Activated T-cell treated with anti-CD3 and anti-CD28 coated beads, Interleukin-2, amount 50 U/mL, for 24 hours (primary cell): ENCODE results near the gene TMEM151A.
A peak's percentile ranks its signal among the peaks of the same experiment; 100 is the strongest.
"Not testable (repeated sequence)": the region's sequence is repeated elsewhere in the genome, so short reads cannot be mapped to it uniquely, and the experiment has no call there.

Source experiments
- DNase-seq: peaks from one replicate; pipeline ENCODE4 v3.0.0-alpha.2; 2020
- H3K27ac Mint-ChIP-seq: 2 replicates; pipeline ENCODE4 v1.8.0; 2020; ENCODE audit warnings: mild to moderate bottlenecking, mixed read lengths
- H3K27me3 Mint-ChIP-seq: 2 replicates; pipeline ENCODE4 v1.8.0; 2020; ENCODE audit warnings: mixed read lengths
- H3K36me3 Mint-ChIP-seq: 2 replicates; pipeline ENCODE4 v1.8.0; 2020; ENCODE audit warnings: low read depth, mixed read lengths
- H3K4me1 Mint-ChIP-seq: 2 replicates; pipeline ENCODE4 v1.8.0; 2020; ENCODE audit warnings: low read depth, mixed read lengths
- H3K4me3 Mint-ChIP-seq: 2 replicates; pipeline ENCODE4 v1.8.0; 2020; ENCODE audit warnings: mild to moderate bottlenecking, moderate library complexity, mixed read lengths
- H3K9me3 Mint-ChIP-seq: 2 replicates; pipeline ENCODE4 v1.8.0; 2020; ENCODE audit warnings: mixed read lengths

Gene TMEM151A

GRCh38 chr11:66275396-66275795, 16.3 kb upstream of the TMEM151A start:
- H3K9me3 Mint-ChIP-seq = no peaks in the 10 kb centered on the region
- H3K36me3 Mint-ChIP-seq = peaks cover 62% of the 10 kb centered on the region
- H3K4me1 Mint-ChIP-seq = peaks cover 27% of the 10 kb centered on the region
- no peak overlapping the region for H3K4me3 Mint-ChIP-seq
- no peak for DNase-seq
- no peaks in the 10 kb centered on the region for H3K27me3 Mint-ChIP-seq
- H3K27ac Mint-ChIP-seq = no peak overlapping the region

- H3K27ac Mint-ChIP-seq = no peak overlapping the region
- DNase-seq = no peak
- peaks cover 55% of the 10 kb centered on the region for H3K36me3 Mint-ChIP-seq
Observed at GRCh38 chr11:66275984-66276612, 15.6 kb upstream of the TMEM151A start.

GRCh38 chr11:66276619-66277018, 15.1 kb upstream of the TMEM151A start:
- not testable (repeated sequence) for H3K27ac Mint-ChIP-seq, DNase-seq, H3K9me3 Mint-ChIP-seq, H3K4me3 Mint-ChIP-seq, H3K27me3 Mint-ChIP-seq
- peaks cover 22% of the 10 kb centered on the region for H3K4me1 Mint-ChIP-seq
- peaks cover 54% of the 10 kb centered on the region for H3K36me3 Mint-ChIP-seq

More at GRCh38 chr11:66275984-66276612, 15.6 kb upstream of the TMEM151A start:
- no peaks in the 10 kb centered on the region for H3K27me3 Mint-ChIP-seq
- H3K9me3 Mint-ChIP-seq = no peaks in the 10 kb centered on the region
- H3K4me3 Mint-ChIP-seq = no peak overlapping the region
- peaks cover 22% of the 10 kb centered on the region for H3K4me1 Mint-ChIP-seq

- H3K27me3 Mint-ChIP-seq, H3K9me3 Mint-ChIP-seq, H3K4me3 Mint-ChIP-seq, DNase-seq: not testable (repeated sequence)
- peaks cover 49% of the 10 kb centered on the region for H3K36me3 Mint-ChIP-seq
- peaks cover 20% of the 10 kb centered on the region for H3K4me1 Mint-ChIP-seq
- peak overlapping the region; percentile 29 for H3K27ac Mint-ChIP-seq
Observed at GRCh38 chr11:66277064-66277463, 14.6 kb upstream of the TMEM151A start.

- no peaks in the 10 kb centered on the region for H3K9me3 Mint-ChIP-seq
- H3K4me1 Mint-ChIP-seq = peaks cover 20% of the 10 kb centered on the region
- H3K27me3 Mint-ChIP-seq = no peaks in the 10 kb centered on the region
- peak within 1 kb of the TSS; percentile 50 for H3K4me3 Mint-ChIP-seq
- H3K36me3 Mint-ChIP-seq = peaks cover 43% of the 10 kb centered on the region
- H3K27ac Mint-ChIP-seq = peak within 1 kb of the TSS; percentile 52
- DNase-seq = peak; percentile 70
Observed at GRCh38 chr11:66277471-66278362, 14.0 kb upstream of the TMEM151A start, which contains the start of gene CNIH2. TSS of gene CNIH2 (plus strand) at chr11:66278175. CDS start at chr11:66278457, 282 bp downstream.

GRCh38 chr11:66278363-66279091, 13.2 kb upstream of the TMEM151A start:
- H3K4me1 Mint-ChIP-seq = peaks cover 27% of the 10 kb centered on the region
- DNase-seq = no peak
- H3K27ac Mint-ChIP-seq = peak overlapping the region; percentile 52
- no peaks in the 10 kb centered on the region for H3K27me3 Mint-ChIP-seq
- H3K4me3 Mint-ChIP-seq = peak overlapping the region; percentile 50
- peaks cover 41% of the 10 kb centered on the region for H3K36me3 Mint-ChIP-seq
- H3K9me3 Mint-ChIP-seq = no peaks in the 10 kb centered on the region

GRCh38 chr11:66279092-66279734, 12.5 kb upstream of the TMEM151A start:
- H3K36me3 Mint-ChIP-seq = peaks cover 39% of the 10 kb centered on the region
- H3K4me1 Mint-ChIP-seq = peaks cover 27% of the 10 kb centered on the region
- no peaks in the 10 kb centered on the region for H3K9me3 Mint-ChIP-seq
- H3K4me3 Mint-ChIP-seq = peak overlapping the region; percentile 50
- DNase-seq = no peak
- no peaks in the 10 kb centered on the region for H3K27me3 Mint-ChIP-seq
- peak overlapping the region; percentile 52 for H3K27ac Mint-ChIP-seq

- Mint-ChIP-seq H3K4me3 (no peak overlapping the region), H3K4me1 (peaks cover 27% of the 10 kb centered on the region), H3K9me3 (no peaks in the 10 kb centered on the region), H3K27ac (no peak overlapping the region), H3K36me3 (peaks cover 39% of the 10 kb centered on the region), H3K27me3 (no peaks in the 10 kb centered on the region)
- DNase-seq = no peak
Observed at GRCh38 chr11:66280428-66280827, 11.3 kb upstream of the TMEM151A start.

- DNase-seq = no peak
- peaks cover 28% of the 10 kb centered on the region for H3K4me1 Mint-ChIP-seq
- H3K4me3 Mint-ChIP-seq = no peak overlapping the region
- H3K27ac Mint-ChIP-seq = no peak overlapping the region
- H3K9me3 Mint-ChIP-seq = no peaks in the 10 kb centered on the region
- H3K36me3 Mint-ChIP-seq = peaks cover 37% of the 10 kb centered on the region
- no peaks in the 10 kb centered on the region for H3K27me3 Mint-ChIP-seq
Observed at GRCh38 chr11:66281001-66281400, 10.7 kb upstream of the TMEM151A start.

GRCh38 chr11:66281776-66282467, 9.8 kb upstream of the TMEM151A start:
- Mint-ChIP-seq H3K4me1 (peaks cover 34% of the 10 kb centered on the region), H3K27ac (no peak overlapping the region), H3K36me3 (peaks cover 35% of the 10 kb centered on the region), H3K4me3 (no peak overlapping the region), H3K27me3 (no peaks in the 10 kb centered on the region), H3K9me3 (no peaks in the 10 kb centered on the region)
- DNase-seq = no peak

GRCh38 chr11:66282468-66283455, 8.9 kb upstream of the TMEM151A start:
- no peaks in the 10 kb centered on the region for H3K27me3 Mint-ChIP-seq
- DNase-seq = peak; percentile 98
- H3K36me3 Mint-ChIP-seq = peaks cover 35% of the 10 kb centered on the region
- H3K4me3 Mint-ChIP-seq = peak overlapping the region; percentile 18
- peak overlapping the region; percentile 86 for H3K27ac Mint-ChIP-seq
- H3K4me1 Mint-ChIP-seq = peaks cover 38% of the 10 kb centered on the region
- no peaks in the 10 kb centered on the region for H3K9me3 Mint-ChIP-seq

GRCh38 chr11:66283461-66284105, 8.1 kb upstream of the TMEM151A start:
- Mint-ChIP-seq H3K9me3 (no peaks in the 10 kb centered on the region), H3K4me3 (no peak overlapping the region), H3K36me3 (peaks cover 40% of the 10 kb centered on the region), H3K27me3 (no peaks in the 10 kb centered on the region), H3K27ac (peak overlapping the region; percentile 86), H3K4me1 (peaks cover 42% of the 10 kb centered on the region)
- no peak for DNase-seq
